HG03378 (cell line): ENCODE measurements around the gene RIMBP2.
"Not testable (repeated sequence)": the region's sequence is repeated elsewhere in the genome, so short reads cannot be mapped to it uniquely, and the experiment has no call there.

ENCODE experiments used
- ATAC-seq: cut with Tn5 transposase; IDR thresholded peaks from one replicate; pipeline ENCODE4 v1.9.1; 2021; ENCODE audit warnings: mild to moderate bottlenecking, moderate library complexity; ENCODE audit not compliant: unreplicated experiment

RIMBP2 gene

GRCh38 chr12:130715998-130716968 lies at the start of gene RIMBP2:
Gene RIMBP2 (minus strand): TSS chr12:130716299. CDS start chr12:130479013, 237,286 bp downstream.
- ATAC-seq: no peak

GRCh38 chr12:130765186-130765659 lies 49.1 kb upstream of the RIMBP2 start:
- no peak for ATAC-seq

- ATAC-seq: no peak
Observed at GRCh38 chr12:130764475-130765185, 48.5 kb upstream of the RIMBP2 start.

- no peak for ATAC-seq
Observed at GRCh38 chr12:130764073-130764472, 48.0 kb upstream of the RIMBP2 start.

- no peak for ATAC-seq
Observed at GRCh38 chr12:130762319-130762675, 46.2 kb upstream of the RIMBP2 start.

GRCh38 chr12:130761537-130762318 lies 45.6 kb upstream of the RIMBP2 start:
- ATAC-seq: peak; percentile 42

GRCh38 chr12:130754234-130754901 lies 38.3 kb upstream of the RIMBP2 start:
- ATAC-seq: no peak

GRCh38 chr12:130752692-130753230 lies 36.7 kb upstream of the RIMBP2 start:
- ATAC-seq: no peak

GRCh38 chr12:130752037-130752436 lies 35.9 kb upstream of the RIMBP2 start:
- not testable (repeated sequence) for ATAC-seq

- no peak for ATAC-seq
Observed at GRCh38 chr12:130748786-130749185, 32.7 kb upstream of the RIMBP2 start.

GRCh38 chr12:130747867-130748740 lies 32.0 kb upstream of the RIMBP2 start:
- ATAC-seq: peak; percentile 91

GRCh38 chr12:130746546-130746945 lies 30.4 kb upstream of the RIMBP2 start:
- ATAC-seq: no peak

GRCh38 chr12:130745921-130746320 lies 29.8 kb upstream of the RIMBP2 start:
- ATAC-seq: no peak

GRCh38 chr12:130744274-130744673 lies 28.2 kb upstream of the RIMBP2 start:
- ATAC-seq: no peak

- ATAC-seq: no peak
Observed at GRCh38 chr12:130743606-130744005, 27.5 kb upstream of the RIMBP2 start.

- no peak for ATAC-seq
Observed at GRCh38 chr12:130743176-130743575, 27.1 kb upstream of the RIMBP2 start.

- no peak for ATAC-seq
Observed at GRCh38 chr12:130742716-130743115, 26.6 kb upstream of the RIMBP2 start.

- no peak for ATAC-seq
Observed at GRCh38 chr12:130742112-130742511, 26.0 kb upstream of the RIMBP2 start.

- ATAC-seq: no peak
Observed at GRCh38 chr12:130739571-130739970, 23.5 kb upstream of the RIMBP2 start.
